ENCODE results near the gene PACSIN3.

PACSIN3 gene

DNA sequence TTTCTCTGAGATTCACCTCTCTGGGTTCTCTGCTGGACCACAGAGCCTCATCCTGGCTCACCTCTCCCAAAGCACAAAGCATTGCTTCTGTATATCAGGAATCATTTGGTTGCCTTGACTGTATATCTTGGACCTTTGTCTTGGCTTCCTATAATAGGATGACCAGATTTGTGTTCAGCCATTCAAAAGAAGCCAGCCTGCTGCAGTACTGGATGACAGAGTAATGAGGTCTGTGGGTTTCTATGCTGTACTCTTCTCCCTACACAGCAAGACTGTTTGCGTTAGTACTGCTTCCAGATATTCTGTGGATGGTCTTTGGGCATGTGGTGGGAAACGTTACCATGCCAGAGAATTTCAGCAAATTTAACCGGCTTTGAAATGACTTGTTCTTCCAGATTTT lies 49.3 kb downstream of the PACSIN3 start:
- Mint-ChIP-seq H3K9me3 (no peaks in the 10 kb centered on the region), H3K4me1 (ENCODE audit: low read depth) (no peaks in the 10 kb centered on the region), H3K27ac (no peak overlapping the region), H3K36me3 (ENCODE audit: low read depth) (peaks cover 11% of the 10 kb centered on the region), H3K4me3 (no peak overlapping the region), H3K27me3 (no peaks in the 10 kb centered on the region)

DNA sequence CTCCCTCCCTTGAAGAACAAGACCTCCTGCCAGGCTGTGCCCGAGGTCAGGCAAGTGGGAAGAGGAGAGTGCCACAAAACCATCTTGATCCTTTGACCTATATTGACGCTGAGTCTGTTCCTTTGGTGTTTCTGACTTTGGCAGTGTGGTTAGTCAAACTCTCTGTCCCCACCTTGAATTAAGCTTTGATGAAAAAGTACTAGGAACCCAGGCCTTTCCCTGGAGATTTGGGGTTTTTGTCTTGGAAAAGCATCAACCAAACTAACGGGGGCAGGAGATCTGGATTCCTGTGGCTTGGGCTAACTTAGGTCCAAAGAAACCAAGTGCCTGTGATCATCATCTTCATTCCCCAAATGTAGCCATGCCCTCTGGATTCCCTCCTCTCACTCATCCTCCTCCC lies 49.9 kb downstream of the PACSIN3 start:
- Mint-ChIP-seq H3K4me1 (ENCODE audit: low read depth) (no peaks in the 10 kb centered on the region), H3K27me3 (no peaks in the 10 kb centered on the region), H3K4me3 (no peak overlapping the region), H3K9me3 (no peaks in the 10 kb centered on the region), H3K36me3 (ENCODE audit: low read depth) (peaks cover 11% of the 10 kb centered on the region), H3K27ac (no peak overlapping the region)

- no peak overlapping the region for H3K27ac Mint-ChIP-seq
- peaks cover 10% of the 10 kb centered on the region for H3K36me3 Mint-ChIP-seq (ENCODE audit: low read depth)
- no peaks in the 10 kb centered on the region for H3K4me1 Mint-ChIP-seq (ENCODE audit: low read depth)
- no peak overlapping the region for H3K4me3 Mint-ChIP-seq
- no peaks in the 10 kb centered on the region for H3K27me3 Mint-ChIP-seq
- H3K9me3 Mint-ChIP-seq: no peaks in the 10 kb centered on the region
Observed at GRCh38 chr11:47132981-47133380, 53.3 kb downstream of the PACSIN3 start.

DNA sequence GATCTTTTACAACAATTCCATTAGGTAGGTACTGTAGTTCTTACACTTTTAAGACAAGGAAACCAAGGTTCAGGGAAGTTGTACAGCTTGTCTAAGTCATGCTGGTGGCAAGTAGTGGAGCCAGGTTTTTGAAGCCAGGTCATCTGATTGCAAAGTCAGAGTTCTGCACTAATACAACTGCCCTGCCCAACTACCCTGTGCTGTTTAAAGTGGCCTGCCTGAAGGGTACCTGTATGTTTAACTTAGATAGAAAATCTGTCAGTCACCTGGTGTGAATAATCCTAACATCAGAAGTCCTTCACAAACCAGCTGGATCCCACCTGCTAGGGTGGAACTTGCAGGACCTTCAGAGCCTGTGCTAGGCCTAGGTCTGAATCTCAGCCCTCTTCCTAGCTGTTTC lies 53.7 kb downstream of the PACSIN3 start:
- peaks cover 5% of the 10 kb centered on the region for H3K36me3 Mint-ChIP-seq (ENCODE audit: low read depth)
- no peaks in the 10 kb centered on the region for H3K4me1 Mint-ChIP-seq (ENCODE audit: low read depth)
- H3K27me3 Mint-ChIP-seq: no peaks in the 10 kb centered on the region
- H3K4me3 Mint-ChIP-seq: no peak overlapping the region
- H3K27ac Mint-ChIP-seq: no peak overlapping the region
- no peaks in the 10 kb centered on the region for H3K9me3 Mint-ChIP-seq

DNA sequence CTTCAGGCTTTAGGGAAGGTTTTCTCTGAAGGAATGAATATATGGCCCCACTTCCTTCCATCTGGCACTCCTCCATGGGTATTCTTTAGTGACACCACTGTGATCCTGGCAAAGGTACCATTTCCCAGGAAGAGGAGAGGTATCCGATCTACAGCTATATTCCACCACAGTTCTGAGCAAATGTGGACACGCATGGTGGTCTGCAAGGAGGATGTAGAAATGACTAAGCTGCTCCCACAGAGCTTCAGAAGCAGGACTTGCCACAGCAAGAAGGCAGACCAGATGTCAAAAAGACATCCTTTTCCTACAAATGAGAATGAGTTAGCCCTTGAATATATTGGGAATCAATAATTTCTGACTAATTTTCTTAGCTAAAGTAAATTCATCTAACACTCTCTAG lies 55.1 kb downstream of the PACSIN3 start:
- Mint-ChIP-seq H3K27me3 (no peaks in the 10 kb centered on the region), H3K27ac (no peak overlapping the region), H3K4me3 (no peak overlapping the region), H3K9me3 (no peaks in the 10 kb centered on the region), H3K36me3 (ENCODE audit: low read depth) (no peaks in the 10 kb centered on the region), H3K4me1 (ENCODE audit: low read depth) (no peaks in the 10 kb centered on the region)

- no peak overlapping the region for H3K27ac Mint-ChIP-seq
- no peaks in the 10 kb centered on the region for H3K9me3 Mint-ChIP-seq
- H3K36me3 Mint-ChIP-seq (ENCODE audit: low read depth): no peaks in the 10 kb centered on the region
- no peak overlapping the region for H3K4me3 Mint-ChIP-seq
- no peaks in the 10 kb centered on the region for H3K4me1 Mint-ChIP-seq (ENCODE audit: low read depth)
- H3K27me3 Mint-ChIP-seq: no peaks in the 10 kb centered on the region
Observed at GRCh38 chr11:47130543-47130942, 55.7 kb downstream of the PACSIN3 start.

Measured in stimulated activated naive CD8-positive, alpha-beta T cell treated with anti-CD3 and anti-CD28 coated beads, Interleukin-15, Interleukin-2, amounts not matched to agents 100 ng/mL and 50 ng/mL, for 24 hours (primary cell).